Heart left ventricle (tissue), 13 donors: ENCODE measurements around the gene ERBB2.
"Not testable (repeated sequence)": the region's sequence is repeated elsewhere in the genome, so short reads cannot be mapped to it uniquely, and the experiment has no call there.

Experiments used
- CTCF ChIP-seq, 12 donors: fragments of 200-600 bp; sonication (generic) in 4 of 12; IDR thresholded peaks; one replicate each; pipeline versions ENCODE4 v1.5.0 to v1.8.0; 2018 to 2022; ENCODE audit warnings: antibody characterized with exemption in 12 of 12, mild to moderate bottlenecking in 5 of 12
- POLR2A ChIP-seq, 2 donors: fragments of 450-650 bp; IDR thresholded peaks; one replicate each; pipeline ENCODE4 v1.6.1; 2017; ENCODE audit warnings: antibody characterized with exemption in 2 of 2, mild to moderate bottlenecking in 2 of 2, moderate library complexity in 2 of 2
- donor health status: ischemic (EF 13 %, LVEDD 7.1; RV severe dilation, severe dysfunction).
- donor health status: DM: no; HTN: yes; CAD: no.
- donor health status: DM: no; HTN: no; CAD: no.
- donor health status: ischemic (EF 25% LVEDD 6.9; RV normal size, moderate dysfunction).
- donor health status: ischemic (EF 25% LVEDD 5.7; RV mildly dilated, moderate dysfunction).
- donor health status: ischemic (EF 35%, LVEDD 5.7; RV mildly dilated, moderate dysfunction).
- donor health status: nonischemic (EF 11% LVEDD 7.7; RV severe dilation, severe dysfunction).
- donor health status: DM: yes; HTN: yes; CAD: no.
- donor health status: PGD.
- donor health status: ischemic (EF 29% LVEDD 5.4; RV normal size, mild dysfunction).
- donor health status: nonischemic (EF 23%, LVEDD 6.1; RV moderate dilation, normal function).

- TF ChIP-seq CTCF, POLR2A (IDR thresholded peaks at IDR 0.05): not testable (repeated sequence)
These were observed 64.3 kb downstream of the ERBB2 start for GRCh38 chr17:39764171-39764570.
